CD4-positive, alpha-beta T cell (primary cell): ENCODE data around the gene ANKRD40. TPM values are rescaled to one million over a fixed set of nuclear protein-coding genes. Genes with fewer than 3 reads are reported as not detected.
"Not testable (repeated sequence)": the region's sequence is repeated elsewhere in the genome, so short reads cannot be mapped to it uniquely, and the experiment has no call there.

Experiments
- ATAC-seq: fragments of 200-7000 bp; cut with Tn5 transposase; one replicate; pipeline ENCODE4 v1.10.0; 2022; ENCODE audit warnings: mild to moderate bottlenecking; ENCODE audit not compliant: poor library complexity
- CTCF ChIA-PET: fragments of 350-600 bp; sonication (Branson Sonifier 250); formaldehyde crosslinking; loops from one replicate; lab custom pipeline; 2021; ENCODE audit warnings: antibody characterized with exemption, inconsistent platforms; lab: Charles Lee
- POLR2A ChIA-PET: fragments of 350-600 bp; sonication (Branson Sonifier 250); formaldehyde crosslinking; loops from one replicate; lab custom pipeline; 2021; ENCODE audit warnings: antibody characterized with exemption, inconsistent platforms; lab: Charles Lee
- DNase-seq, 14 experiments: peaks; one replicate each; pipeline ENCODE4 v3.0.0-alpha.2; 2013 to 2020; ENCODE audit warnings: mixed read lengths in 2 of 14
- H3K27ac ChIP-seq, 2 donors: one replicate each; pipeline versions ENCODE4 v1.5.1 to v1.7.0; 2013; ENCODE audit warnings: low read length in 2 of 2, low read depth in 1 of 2, mild to moderate bottlenecking in 1 of 2
- H3K27me3 ChIP-seq, 2 experiments: 1 replicate in 1 of 2; 2 replicates in 1 of 2; pipeline versions ENCODE4 v1.6.1 to v1.7.0; 2013; ENCODE audit warnings: low read length in 2 of 2, control low read depth in 1 of 2, mild to moderate bottlenecking in 1 of 2, moderate library complexity in 1 of 2; ENCODE audit not compliant: insufficient read depth in 2 of 2, control insufficient read depth in 1 of 2
- H3K36me3 ChIP-seq: one replicate; pipeline ENCODE4 v1.6.1; 2013; ENCODE audit warnings: low read length, control low read depth; ENCODE audit not compliant: insufficient read depth
- H3K4me1 ChIP-seq: one replicate; pipeline ENCODE4 v1.6.1; 2013; ENCODE audit warnings: low read length, control low read depth; ENCODE audit not compliant: insufficient read depth
- H3K4me3 ChIP-seq: one replicate; pipeline ENCODE4 v1.5.1; 2013; ENCODE audit warnings: mild to moderate bottlenecking, low read length, moderate library complexity
- H3K9me3 ChIP-seq, 2 experiments: 1 replicate in 1 of 2; 2 replicates in 1 of 2; pipeline versions ENCODE4 v1.6.1 to v1.7.0; 2013; ENCODE audit warnings: low read length in 2 of 2, mild to moderate bottlenecking in 2 of 2, control low read depth in 1 of 2, moderate library complexity in 1 of 2; ENCODE audit not compliant: control insufficient read depth in 1 of 2, insufficient read depth in 1 of 2
- H3K27ac Mint-ChIP-seq: one replicate; pipeline ENCODE4 v1.8.0; 2020; ENCODE audit warnings: mixed read lengths
- H3K27me3 Mint-ChIP-seq: one replicate; pipeline ENCODE4 v1.8.0; 2021; ENCODE audit warnings: mixed read lengths
- H3K36me3 Mint-ChIP-seq: one replicate; pipeline ENCODE4 v1.8.0; 2021; ENCODE audit warnings: low read depth, mixed read lengths
- H3K4me1 Mint-ChIP-seq: one replicate; pipeline ENCODE4 v1.8.0; 2021; ENCODE audit warnings: low read depth, mixed read lengths
- H3K4me3 Mint-ChIP-seq: one replicate; pipeline ENCODE4 v1.8.0; 2020; ENCODE audit warnings: mild to moderate bottlenecking, mixed read lengths
- H3K9me3 Mint-ChIP-seq: one replicate; pipeline ENCODE4 v1.8.0; 2020; ENCODE audit warnings: mixed read lengths
- CTCF ChIP-seq: fragments of 200-600 bp; IDR thresholded peaks from one replicate; pipeline ENCODE4 v1.8.0; 2022; ENCODE audit warnings: antibody characterized with exemption, mild to moderate bottlenecking
- intact Hi-C, 2 experiments: fragments of 100-400 bp; cut with DNase I in 1 of 2; cut with micrococcal nuclease in 1 of 2; formaldehyde crosslinking; loops; one replicate each; pipeline versions ENCODE4 v1.15.1 to v1.9.0; 2023 to 2025; cut with DNase I, micrococcal nuclease
- total RNA-seq, 174 experiments: library from RNA in 2 of 174; stranded (reverse) in 2 of 174; gene quantifications; one replicate each; pipeline ENCODE4 v1.2.3 and lab custom pipeline; 2021 to 2026

The ANKRD40 gene
- total RNA-seq, 2 experiments from 2014 or later, result 22.8 to 24.0 TPM

DNA sequence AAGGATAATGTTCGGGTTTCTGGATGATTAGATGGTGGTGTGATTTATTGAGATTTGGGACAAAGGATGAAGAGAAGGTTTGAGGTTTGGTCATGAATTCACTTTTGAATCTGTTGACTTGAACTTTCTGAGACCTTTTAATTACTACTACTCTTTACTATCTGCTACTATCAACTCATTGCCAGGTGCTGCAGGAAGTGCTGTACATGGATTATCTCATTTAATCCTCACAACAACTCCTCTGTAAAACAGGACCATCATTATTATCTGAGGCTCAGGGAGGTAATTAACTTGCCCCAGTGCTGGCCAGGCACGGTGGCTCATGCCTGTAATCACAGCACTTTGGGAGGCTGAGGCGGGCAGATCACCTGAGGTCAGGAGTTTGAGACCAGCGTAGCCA is 2.9 kb upstream of the ANKRD40 start:
- Histone ChIP-seq H3K4me1 (peaks cover 32% of the 10 kb centered on the region), H3K27ac (no peak overlapping the region), H3K36me3 (no peaks in the 10 kb centered on the region), H3K9me3 (no peaks in the 10 kb centered on the region), H3K27me3 (no peaks in the 10 kb centered on the region), H3K4me3 (no peak overlapping the region)
- DNase-seq (no peak), ATAC-seq (no peak)
- intact Hi-C loops, result no loop called here
- no peak overlapping the region for H3K4me3 Mint-ChIP-seq
- H3K27me3 Mint-ChIP-seq, result no peaks in the 10 kb centered on the region
- H3K4me1 Mint-ChIP-seq, result peaks cover 27% of the 10 kb centered on the region
- peak overlapping the region; percentile 76 for H3K27ac Mint-ChIP-seq
- no peaks in the 10 kb centered on the region for H3K9me3 Mint-ChIP-seq
- ChIA-PET POLR2A (no interaction called here), CTCF (no interaction called here)
- peaks cover 12% of the 10 kb centered on the region for H3K36me3 Mint-ChIP-seq
- TF ChIP-seq CTCF, result no peak

DNA sequence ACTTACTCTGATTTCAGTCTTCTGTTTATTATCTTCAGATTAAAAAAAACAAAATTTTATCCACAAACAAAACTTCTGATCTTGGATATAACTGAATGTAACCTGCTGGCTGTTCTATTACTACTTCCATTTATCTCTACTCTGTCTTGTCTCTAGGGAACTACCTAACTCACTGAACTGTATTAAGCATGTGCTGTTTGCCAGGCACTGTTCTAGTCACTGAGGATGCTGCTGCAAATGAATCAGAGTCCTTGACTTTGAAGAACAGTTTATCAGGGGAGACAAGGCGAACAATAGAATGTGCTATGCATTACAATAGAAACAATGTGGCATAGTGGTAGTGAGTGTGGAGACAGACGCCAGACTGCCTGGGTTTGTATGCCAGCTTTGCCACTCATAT is 2.3 kb upstream of the ANKRD40 start:
- peaks cover 32% of the 10 kb centered on the region for H3K4me1 Mint-ChIP-seq
- CTCF ChIA-PET, result no interaction called here
- POLR2A ChIA-PET, result interaction anchor here (4.2 kb wide), 1 partner anchor 9 kb away, joined by 82 read pairs; the partner anchor contains the start of gene LUC7L3
- peak overlapping the region; percentile 76 for H3K27ac Mint-ChIP-seq
- no peaks in the 10 kb centered on the region for H3K27me3 Mint-ChIP-seq
- H3K36me3 Mint-ChIP-seq, result peaks cover 16% of the 10 kb centered on the region
- H3K9me3 Mint-ChIP-seq, result no peaks in the 10 kb centered on the region
- H3K9me3 ChIP-seq, result no peaks in the 10 kb centered on the region
- no peak overlapping the region for H3K27ac ChIP-seq
- no peaks in the 10 kb centered on the region for H3K36me3 ChIP-seq
- no peak overlapping the region for H3K4me3 ChIP-seq
- no peak for ATAC-seq
- peaks cover 35% of the 10 kb centered on the region for H3K4me1 ChIP-seq
- no peak for DNase-seq
- TF ChIP-seq CTCF, result no peak
- peak overlapping the region; percentile 23 for H3K4me3 Mint-ChIP-seq
- intact Hi-C loops, result no loop called here
- H3K27me3 ChIP-seq, result no peaks in the 10 kb centered on the region

DNA sequence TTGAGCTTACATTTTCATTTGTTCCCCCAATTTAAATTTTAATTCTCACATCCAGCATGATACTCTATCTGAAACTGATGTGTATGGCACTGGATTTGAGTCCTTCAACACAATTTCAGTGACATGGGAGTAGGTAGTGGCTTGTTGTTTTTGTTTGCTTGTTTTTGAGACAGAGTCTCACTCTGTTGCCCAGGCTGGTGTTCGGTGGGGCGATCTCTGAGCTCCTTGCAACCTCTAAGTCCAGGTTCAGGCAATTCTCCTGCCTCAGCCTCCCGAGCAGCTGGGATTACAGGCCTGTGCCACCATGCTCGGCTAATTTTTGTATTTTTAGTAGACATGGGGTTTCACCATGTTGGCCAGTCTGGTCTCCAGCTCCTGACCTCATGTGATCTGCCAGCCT is 1.3 kb upstream of the ANKRD40 start:
- intact Hi-C loops, result loop anchor here (5.0 to 10.0 kb wide), 3 partner anchors 77 to 458 kb away; partner anchors contain the start of genes ABCC3 (in 1 of the 2), EME1 (in 1 of the 2), MRPL27 (in 1 of the 2) and NME2 (in 1 of the 2)
- ATAC-seq, H3K27me3 ChIP-seq, H3K36me3 ChIP-seq, DNase-seq, H3K9me3 Mint-ChIP-seq, CTCF ChIA-PET, H3K9me3 ChIP-seq, H3K27me3 Mint-ChIP-seq: not testable (repeated sequence)
- Mint-ChIP-seq H3K4me1 (peaks cover 33% of the 10 kb centered on the region), H3K27ac (peak overlapping the region; percentile 97), H3K4me3 (peak overlapping the region; percentile 99), H3K36me3 (peaks cover 23% of the 10 kb centered on the region)
- POLR2A ChIA-PET, result interaction anchor here (0.6 to 4.2 kb wide), 5 partner anchors 10 to 312 kb away, joined by 3 to 82 read pairs (median 8); partner anchors contain the start of genes LRRC59, LUC7L3 and TOB1
- peak overlapping the region; percentile 75 for H3K4me3 ChIP-seq
- H3K27ac ChIP-seq, result peak overlapping the region; percentile 84 to 95
- H3K4me1 ChIP-seq, result peaks cover 36% of the 10 kb centered on the region
